NCI-H345 treated with DMSO at 0.1 percent for 48 hours (cell line): Measurements from ENCODE around the gene MDFIC.

Experiments used
- DNase-seq: peaks from one replicate; lab custom pipeline; 2025; ENCODE audit not compliant: unreplicated experiment; lab: John Stamatoyannopoulos, UW

The MDFIC gene

GRCh38 chr7:114949231-114949630 lies 27.3 kb downstream of the MDFIC start:
- DNase-seq, result no peak

GRCh38 chr7:114952296-114952695 lies 30.4 kb downstream of the MDFIC start:
- no peak for DNase-seq

- DNase-seq, result no peak
Measured at GRCh38 chr7:114953724-114954123, 31.8 kb downstream of the MDFIC start.

- no peak for DNase-seq
Measured at GRCh38 chr7:114956702-114957101, 34.8 kb downstream of the MDFIC start.

GRCh38 chr7:114957444-114957843 lies 35.5 kb downstream of the MDFIC start:
- DNase-seq, result no peak

DNA sequence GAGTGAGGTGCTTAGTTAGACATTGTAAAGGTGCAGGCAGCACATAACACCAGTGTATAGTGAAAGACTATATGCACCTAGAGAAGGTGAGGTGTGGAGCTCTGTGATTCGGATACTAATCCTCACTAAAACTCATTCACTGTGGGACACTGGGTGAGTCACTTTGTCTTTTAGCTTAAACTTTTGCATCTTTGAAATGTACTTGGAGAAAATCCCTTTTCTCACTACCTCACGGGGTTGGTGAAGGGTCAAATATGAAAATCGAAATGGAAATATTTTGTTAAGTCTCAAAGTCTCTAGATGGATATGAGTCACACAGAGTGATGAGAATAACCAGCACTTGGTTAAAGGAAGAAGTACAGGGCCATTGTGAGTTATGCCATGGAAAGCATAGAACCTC lies 38.0 kb downstream of the MDFIC start:
- no peak for DNase-seq

GRCh38 chr7:114962441-114962840 lies 40.5 kb downstream of the MDFIC start:
- DNase-seq, result no peak

DNA sequence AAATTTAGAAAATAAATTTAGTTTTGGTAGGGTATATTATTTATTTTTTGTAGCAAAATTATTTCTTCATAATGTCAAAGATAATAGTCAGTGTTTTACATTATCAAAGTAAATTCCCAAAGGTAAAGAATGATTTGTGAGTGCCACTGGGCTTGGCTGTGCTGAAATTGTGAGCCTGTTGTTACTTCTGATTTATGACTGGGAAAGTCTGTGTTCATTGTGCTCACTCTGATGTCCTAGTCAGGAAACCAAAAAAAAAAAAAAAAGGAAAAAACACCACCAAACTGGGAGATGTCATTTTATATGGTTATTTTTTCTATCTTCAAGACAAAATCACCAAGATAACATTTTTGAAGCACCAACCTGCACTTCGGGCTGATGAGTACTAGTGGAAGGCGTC lies 44.3 kb downstream of the MDFIC start:
- DNase-seq, result no peak

DNA sequence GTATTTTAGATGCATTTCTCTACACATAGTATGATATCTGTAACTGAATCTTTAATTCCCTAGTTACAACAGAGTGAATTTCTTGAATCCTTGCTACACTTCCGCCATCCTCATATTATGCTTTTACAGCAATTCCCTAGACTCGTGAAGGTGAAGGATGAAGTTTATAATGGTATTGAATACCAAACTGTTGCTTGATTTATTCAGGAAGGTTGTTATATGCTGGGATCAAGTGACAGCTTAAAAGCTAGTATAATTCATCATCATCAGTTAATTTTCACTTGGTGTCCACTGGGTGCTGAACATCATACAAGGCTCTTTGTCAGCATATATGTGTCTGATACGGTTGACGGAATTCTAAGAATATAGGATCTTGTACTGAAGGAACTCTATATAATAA lies 47.2 kb downstream of the MDFIC start:
- no peak for DNase-seq

DNA sequence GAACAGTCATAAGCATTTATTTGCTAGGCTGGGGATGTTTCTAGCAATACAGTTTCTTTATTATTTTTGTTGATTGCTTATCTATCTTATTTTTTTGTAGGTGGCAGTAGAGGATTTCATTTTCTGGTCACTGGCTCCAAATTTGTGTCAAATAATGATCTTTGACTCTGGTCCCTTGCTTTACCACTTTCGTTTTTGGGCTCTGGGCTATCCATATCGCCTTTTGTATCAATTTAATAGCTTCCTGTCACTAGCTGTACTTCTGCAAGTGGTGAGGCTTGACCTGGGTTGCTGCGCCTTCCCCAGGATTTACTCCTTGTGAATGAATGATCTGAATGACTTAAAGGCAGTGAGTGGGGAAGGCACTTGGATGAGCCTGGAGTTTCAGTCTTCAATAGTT lies 48.4 kb downstream of the MDFIC start:
- DNase-seq, result no peak

DNA sequence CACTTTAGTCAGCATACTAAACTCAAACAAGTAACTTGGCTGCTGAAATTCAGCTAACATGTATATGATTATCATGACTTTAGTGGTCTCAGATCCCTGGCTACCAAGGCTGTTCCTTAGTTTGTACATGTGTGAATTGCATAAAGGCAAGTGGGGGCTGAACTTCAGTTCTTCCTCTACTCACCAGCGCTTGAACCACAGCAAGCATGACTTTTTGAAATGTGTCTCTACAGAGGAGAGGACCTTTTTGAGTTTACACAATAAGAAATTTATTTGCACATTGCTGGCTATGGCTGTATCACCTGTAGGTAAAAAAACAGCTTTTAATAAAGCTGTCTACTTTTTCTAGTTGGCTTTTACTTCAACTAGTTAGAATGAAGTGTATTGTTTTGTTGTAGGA lies 48.8 kb downstream of the MDFIC start:
- no peak for DNase-seq

GRCh38 chr7:114972567-114972966 lies 50.7 kb downstream of the MDFIC start:
- no peak for DNase-seq

DNA sequence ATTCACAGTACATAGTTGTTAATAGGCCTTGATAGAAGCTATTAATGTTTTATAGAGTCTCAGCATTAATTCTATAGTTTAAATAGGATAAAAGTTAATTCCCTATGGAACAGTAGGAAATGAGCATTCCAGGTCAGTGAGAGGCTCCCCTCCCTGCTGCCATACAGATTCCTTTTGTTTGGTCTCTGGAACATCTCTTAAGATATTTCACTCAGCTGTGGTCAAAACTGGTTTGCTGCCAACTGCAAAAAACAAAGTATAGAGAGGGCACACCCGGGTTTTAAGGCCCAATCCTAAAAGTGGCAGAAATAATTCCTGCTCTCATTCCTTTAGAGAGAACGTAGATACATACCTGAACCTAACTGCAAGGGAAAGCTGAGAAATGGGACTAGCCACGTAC lies 51.3 kb downstream of the MDFIC start:
- DNase-seq, result peak; percentile 40

GRCh38 chr7:114975401-114975800 lies 53.5 kb downstream of the MDFIC start:
- DNase-seq, result no peak

DNA sequence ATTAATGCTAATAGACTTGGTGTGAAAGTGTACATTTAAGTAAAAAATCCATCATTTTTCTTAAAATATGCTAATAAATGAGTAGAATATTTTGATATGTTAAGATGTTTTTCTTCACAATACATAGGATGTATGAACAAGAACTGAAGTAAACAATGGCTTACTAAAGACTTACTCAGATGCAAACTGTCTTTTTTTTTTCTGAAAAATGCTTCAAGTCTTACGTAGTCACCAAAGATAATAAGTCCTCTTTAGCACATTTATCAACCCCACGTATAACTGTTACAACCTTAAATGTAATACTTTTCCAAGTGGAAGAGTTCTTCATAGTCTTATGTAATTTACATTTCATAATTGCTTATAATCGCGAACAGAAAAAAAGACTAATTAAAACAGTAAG lies 54.8 kb downstream of the MDFIC start:
- DNase-seq, result no peak

GRCh38 chr7:114977277-114977676 lies 55.4 kb downstream of the MDFIC start:
- no peak for DNase-seq

DNA sequence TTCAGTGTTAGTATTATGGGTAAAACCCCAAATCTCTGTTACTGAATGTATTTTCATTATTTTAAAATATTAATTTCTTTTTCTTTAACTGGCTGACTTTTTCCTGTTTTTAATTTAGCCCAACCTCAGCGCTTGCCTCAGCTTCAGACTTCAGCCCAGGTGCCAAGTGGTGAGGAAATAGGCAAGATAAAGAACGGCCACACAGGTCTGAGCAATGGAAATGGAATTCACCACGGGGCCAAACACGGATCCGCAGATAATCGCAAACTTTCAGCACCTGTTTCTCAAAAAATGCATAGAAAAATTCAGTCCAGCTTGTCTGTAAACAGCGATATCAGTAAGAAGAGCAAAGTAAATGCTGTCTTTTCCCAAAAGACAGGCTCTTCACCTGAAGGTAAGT lies 57.5 kb downstream of the MDFIC start:
- DNase-seq, result no peak

- no peak for DNase-seq
Measured at GRCh38 chr7:114979803-114980507, 58.1 kb downstream of the MDFIC start.

DNA sequence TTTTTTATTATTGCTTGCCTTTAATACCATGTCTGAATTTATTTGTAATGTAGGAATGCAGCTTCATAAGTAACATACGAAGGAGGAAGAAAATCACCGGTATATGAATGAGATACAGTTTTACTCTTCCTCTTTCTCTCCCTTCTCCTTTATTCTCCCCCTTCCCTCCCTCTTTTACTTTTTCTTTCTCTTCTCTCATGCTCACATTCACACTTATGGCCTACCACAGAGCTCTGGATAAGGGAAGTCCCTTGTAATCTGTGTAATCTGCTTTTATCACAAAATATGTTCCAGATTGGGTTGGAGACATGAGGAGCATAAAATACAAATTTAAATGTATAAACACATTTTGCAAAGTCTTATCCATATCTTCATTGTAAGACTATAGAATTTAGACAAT lies 59.4 kb downstream of the MDFIC start:
- no peak for DNase-seq

DNA sequence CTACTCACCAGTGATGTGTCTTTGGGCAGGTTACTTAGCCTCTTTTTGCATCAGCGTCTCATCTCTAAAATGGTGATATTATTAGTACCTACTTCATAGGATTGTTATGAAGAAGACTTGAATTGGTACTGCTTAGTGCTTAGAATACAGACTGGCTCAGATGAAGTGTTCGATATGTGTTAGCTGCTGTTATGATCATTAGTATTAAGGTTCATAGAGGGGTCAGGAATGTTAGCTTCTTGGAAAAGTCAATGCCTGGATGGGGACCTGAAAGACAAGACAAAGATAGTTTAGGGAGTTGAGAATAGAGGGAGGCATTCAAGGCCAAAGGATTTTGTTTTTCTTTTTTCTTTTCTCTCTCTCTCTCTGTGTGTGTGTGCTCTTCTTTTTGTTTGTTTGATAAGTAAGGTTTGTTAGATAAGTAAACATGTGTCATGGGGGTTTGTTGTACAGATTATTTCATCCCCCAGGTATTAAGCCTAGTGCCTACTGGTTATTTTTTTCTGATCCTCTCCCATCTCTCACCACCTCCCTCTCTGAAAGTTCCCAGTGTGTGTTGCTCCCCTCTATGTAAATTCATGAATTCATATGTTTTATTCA lies 63.3 kb downstream of the MDFIC start:
- no peak for DNase-seq

GRCh38 chr7:114986190-114987180 lies 64.6 kb downstream of the MDFIC start:
- DNase-seq, result no peak

GRCh38 chr7:114988026-114988425 lies 66.1 kb downstream of the MDFIC start:
- DNase-seq, result no peak
